ENCODE results near the gene ZBTB22.
"Not testable (repeated sequence)": the region's sequence is repeated elsewhere in the genome, so short reads cannot be mapped to it uniquely, and the experiment has no call there.

The ZBTB22 gene

GRCh38 chr6:33301877-33302276 lies 15.7 kb downstream of the ZBTB22 start:
- in situ Hi-C loops (cut with HindIII; ENCODE audit: low sequenced_read_pairs): no loop called here

GRCh38 chr6:33299237-33299944 lies 18.2 kb downstream of the ZBTB22 start:
- in situ Hi-C loops (cut with HindIII; ENCODE audit: low sequenced_read_pairs): no loop called here

DNA sequence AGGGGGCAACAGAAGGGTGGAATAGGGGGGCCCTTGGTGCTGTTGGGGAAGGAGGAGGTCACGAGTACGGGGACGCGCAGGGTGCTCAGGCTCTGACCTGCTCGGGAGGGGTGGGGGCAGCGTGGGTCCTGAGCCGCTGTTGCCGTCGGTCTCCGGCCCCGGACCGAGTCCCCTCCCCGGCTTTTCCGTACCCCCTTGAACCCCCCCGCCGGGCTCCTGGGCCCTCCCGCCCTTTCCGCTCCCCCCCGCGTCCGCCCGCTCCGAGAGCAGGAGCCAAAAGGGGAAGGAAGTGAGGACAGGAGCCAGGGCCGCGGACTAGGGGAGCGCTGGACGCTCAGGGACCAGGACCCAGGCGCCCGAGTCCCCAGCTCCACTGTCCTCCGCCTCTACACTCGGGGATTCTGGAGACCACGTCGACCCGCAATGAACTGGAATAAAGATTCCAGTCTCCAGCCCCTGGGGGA lies 18.7 kb downstream of the ZBTB22 start, which contains the start of gene RGL2:
TSS of gene RGL2 (minus strand) at position 170 of the 464 bp plus-strand sequence. CDS start 332 bp downstream, outside the sequence.
- in situ Hi-C loops (cut with HindIII; ENCODE audit: low sequenced_read_pairs): no loop called here

GRCh38 chr6:33297956-33298772 lies 19.4 kb downstream of the ZBTB22 start:
- in situ Hi-C loops (cut with HindIII; ENCODE audit: low sequenced_read_pairs): no loop called here

DNA sequence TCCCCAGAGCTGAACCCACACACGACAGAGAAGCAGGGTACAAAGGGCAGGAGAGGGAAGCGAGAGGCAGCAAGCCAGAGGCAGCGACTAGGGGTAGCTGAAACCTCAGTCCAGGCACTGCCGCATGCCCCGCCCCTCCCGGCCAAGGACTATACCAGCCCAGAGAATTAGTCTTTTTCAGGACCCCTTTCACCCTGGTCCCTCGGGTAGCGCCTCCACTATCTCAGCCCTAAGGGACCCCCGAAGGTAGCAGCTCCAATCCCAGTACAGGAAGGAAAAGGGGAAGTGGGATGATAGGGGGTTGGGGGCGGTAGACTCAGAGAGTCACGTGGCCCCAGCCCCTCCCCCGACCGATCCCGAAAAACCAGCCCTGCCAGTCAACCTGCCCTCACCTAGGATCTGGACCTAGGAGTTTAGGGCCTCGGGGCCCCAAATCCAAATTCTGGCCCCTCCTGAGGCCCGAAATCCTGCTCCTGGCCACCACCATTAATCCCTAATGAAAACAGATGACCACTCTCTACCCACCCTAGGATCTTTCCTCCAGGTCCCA lies 20.1 kb downstream of the ZBTB22 start:
- in situ Hi-C loops (cut with HindIII; ENCODE audit: low sequenced_read_pairs): no loop called here

- in situ Hi-C loops (cut with HindIII; ENCODE audit: low sequenced_read_pairs): no loop called here
Observed at GRCh38 chr6:33296797-33297405, 20.6 kb downstream of the ZBTB22 start.

DNA sequence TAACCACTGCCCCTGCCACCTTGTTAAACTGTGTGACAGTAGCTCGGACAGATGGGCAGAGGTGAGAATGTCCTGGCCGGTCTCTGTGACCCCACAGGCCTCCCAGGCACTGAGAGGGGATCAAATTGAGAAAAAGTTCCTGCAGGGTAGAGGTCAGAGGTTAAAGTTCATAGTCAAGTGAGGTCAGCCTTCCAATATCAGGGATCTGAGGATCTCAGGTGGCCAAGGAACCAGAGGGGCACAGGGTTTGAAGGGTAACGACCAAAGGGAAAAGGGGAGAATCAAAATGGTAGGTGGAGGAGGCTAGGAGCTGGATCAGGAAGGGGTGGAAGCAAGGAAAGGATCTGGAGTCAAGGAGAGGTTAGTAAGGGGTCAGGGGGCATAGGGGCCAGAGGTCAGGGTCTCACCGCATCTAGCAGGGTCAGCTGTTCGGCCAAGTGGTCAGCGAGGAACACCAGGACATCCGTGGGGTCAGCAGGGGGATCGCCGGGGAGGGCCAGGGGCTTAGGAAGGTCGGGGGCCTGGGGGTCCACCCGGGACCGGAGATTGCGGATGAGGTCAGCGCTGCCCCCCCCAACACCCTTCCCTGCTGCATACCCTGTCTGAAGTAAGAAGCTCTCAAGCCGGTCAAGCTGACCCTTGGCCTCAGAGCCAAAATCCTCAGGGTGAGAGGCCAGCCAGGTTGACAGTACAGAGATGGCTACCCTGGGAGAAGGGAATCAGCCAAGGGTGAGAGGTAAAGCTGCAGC lies 21.7 kb downstream of the ZBTB22 start:
- in situ Hi-C loops (cut with HindIII; ENCODE audit: low sequenced_read_pairs): no loop called here

DNA sequence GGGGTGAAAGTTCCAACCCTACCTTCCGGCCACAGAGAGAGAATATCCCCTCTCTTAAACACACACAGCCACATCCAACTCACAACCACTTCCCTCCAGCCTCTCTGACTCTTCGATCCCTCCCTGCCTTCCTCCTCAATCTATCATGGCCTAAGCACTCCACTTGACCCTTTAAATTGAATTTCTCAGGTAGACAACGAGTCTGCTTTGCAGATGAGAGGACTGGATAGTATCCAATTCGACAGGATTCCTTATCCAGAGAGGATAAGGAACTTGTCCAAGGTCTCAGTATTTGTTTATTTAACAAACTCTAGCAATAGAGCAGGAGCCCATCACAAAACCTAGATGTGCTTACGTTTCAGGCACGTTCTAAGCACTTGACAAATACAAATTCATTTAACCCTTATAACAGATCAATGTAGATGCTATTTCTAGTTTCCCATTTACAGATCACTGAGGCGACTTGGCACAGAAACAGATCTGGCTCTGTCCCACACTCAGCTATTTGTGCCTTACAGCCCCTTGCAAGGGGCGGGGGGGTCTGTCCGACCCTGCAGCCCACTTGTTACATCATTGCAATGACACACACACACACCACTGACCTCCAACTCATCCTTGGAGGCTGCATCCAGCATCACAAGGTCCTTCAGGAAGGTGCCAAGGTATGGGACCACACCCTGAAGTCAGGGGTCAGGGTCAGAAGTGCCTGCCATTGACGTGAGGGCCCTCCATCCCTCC lies 23.3 kb downstream of the ZBTB22 start:
- in situ Hi-C loops (cut with HindIII; ENCODE audit: low sequenced_read_pairs): no loop called here

DNA sequence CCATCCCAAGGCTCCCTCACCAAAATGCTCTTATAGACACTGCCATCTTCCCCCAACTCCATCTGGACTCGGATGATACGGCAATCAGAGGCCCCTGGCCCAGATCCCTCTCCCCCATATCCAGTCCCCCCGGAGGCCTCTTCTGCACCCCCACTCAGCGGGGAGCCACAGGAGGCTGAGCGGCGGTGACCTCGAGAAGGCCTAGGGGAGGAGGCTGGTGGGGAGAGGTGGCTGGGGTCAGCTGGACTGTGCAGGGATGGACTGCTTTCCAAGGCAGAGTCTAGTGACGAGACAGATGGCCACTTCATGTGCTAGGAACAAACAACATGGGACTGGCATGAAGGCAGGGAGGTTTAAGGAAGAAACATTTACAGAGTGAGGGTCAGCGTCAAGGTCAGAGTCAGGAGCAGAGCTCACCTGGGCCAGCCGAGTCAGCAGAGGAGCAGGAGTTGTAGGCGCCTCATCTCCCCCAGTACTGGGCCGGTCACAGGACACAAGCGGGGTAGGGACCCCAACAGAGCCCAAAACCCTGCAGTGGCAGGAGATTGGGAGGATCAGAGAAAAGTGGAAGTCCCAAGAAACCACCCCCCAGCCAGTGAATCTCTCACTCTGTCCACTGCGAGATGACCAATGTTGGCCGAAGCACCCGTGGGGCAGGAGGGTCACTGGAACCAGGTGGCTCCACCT lies 24.4 kb downstream of the ZBTB22 start:
- in situ Hi-C loops (cut with HindIII; ENCODE audit: low sequenced_read_pairs): no loop called here

GRCh38 chr6:33290459-33290858 lies 27.1 kb downstream of the ZBTB22 start:
- in situ Hi-C loops (cut with HindIII; ENCODE audit: low sequenced_read_pairs): no loop called here

DNA sequence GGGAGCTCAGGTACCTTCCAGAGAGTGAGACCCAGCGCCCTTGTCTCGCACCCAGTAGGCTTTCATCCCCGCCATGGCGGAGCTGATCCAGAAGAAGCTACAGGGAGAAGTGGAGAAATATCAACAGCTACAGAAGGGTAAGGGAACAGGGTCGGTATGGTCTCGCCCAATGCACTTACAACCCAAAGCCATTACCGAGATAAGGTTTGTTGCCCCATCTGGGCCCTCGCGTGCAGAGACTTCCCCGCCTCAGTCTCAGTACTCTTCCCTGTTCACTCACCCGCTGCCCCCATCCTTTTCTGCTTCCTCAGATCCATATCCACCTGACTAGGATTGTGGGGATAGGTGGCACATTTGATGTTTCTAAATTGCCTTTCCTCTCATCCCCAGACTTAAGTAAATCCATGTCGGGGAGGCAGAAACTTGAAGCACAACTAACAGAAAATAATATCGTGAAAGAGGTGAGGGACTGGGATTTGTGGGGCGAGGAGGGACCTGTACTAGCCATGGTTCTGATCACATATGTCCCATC lies 27.7 kb downstream of the ZBTB22 start:
- in situ Hi-C loops (cut with HindIII; ENCODE audit: low sequenced_read_pairs): no loop called here

DNA sequence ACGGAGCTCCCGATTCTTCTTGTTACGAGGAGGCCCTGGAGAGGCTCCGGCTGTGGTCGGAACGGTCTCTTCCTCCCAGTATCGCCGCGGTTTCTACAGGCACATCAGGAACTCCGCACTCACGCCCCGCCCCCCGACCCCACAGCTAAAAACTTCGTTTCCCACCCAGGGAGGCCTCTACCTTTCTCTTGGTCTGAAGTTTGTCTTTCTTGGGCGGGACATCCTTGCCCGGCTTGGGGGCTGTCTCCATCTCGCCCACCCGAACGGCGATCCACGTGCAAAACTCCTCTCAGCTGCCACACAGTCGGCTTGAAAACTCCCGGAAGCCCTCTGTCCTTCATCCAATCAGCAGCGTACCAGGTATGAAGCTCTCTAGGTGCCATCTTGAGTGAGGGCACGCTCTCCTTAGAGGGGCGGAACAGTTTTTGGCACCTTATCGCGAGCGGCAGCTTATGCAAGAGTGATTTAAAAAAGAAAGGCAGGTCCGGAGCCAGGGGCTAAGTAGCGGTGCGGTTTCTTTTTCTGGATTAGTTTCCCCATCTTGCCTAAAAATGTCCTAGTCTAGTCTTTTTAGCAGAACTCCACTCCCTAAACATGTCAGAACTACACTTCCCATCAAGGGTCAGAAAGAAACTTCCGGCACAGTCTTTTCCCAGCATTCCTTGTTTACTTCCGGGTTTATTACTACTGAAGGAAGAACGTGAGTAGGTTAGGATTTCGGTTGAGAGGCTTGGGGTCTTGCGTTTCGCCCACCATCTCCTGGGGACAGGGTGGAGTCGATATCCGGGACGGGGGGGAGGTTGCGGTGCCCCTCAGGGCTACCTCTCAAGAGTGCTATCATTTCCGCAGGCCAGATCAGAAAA lies 28.4 kb downstream of the ZBTB22 start, which contains the start of the genes PFDN6 and WDR46:
TSS of gene PFDN6 (plus strand) at position 681 of the 863 bp plus-strand sequence. CDS start 256 bp downstream, outside the sequence.
TSS of gene WDR46 (minus strand) at position 319 of the 863 bp plus-strand sequence. CDS start at position 250, 69 bp downstream.
- in situ Hi-C loops (cut with HindIII; ENCODE audit: low sequenced_read_pairs): no loop called here

GRCh38 chr6:33288141-33288920 lies 29.2 kb downstream of the ZBTB22 start:
- in situ Hi-C loops (cut with HindIII; ENCODE audit: low sequenced_read_pairs): no loop called here

GRCh38 chr6:33286946-33287914 lies 30.3 kb downstream of the ZBTB22 start:
- in situ Hi-C loops (cut with HindIII; ENCODE audit: low sequenced_read_pairs): no loop called here

DNA sequence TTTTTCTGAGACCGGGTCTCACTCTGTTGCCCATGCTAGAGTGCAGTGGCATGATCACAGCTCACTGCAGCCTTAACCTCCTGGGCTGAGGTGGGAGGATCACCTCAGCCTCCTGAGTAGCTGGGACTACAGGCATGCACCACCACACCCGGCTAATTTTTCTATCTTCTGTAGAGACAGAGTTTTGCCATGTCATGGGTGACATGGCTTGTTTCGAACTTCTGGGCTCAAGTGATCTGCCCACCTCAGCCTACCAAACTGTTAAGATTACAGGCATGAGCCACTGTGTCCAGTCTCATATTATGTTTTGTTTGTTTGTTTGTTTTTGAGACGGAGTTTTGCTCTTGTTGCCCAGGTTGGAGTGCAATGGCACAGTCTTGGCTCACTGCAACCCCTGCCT lies 32.3 kb downstream of the ZBTB22 start:
- in situ Hi-C loops (cut with HindIII; ENCODE audit: low sequenced_read_pairs): not testable (repeated sequence)

- in situ Hi-C loops (cut with HindIII; ENCODE audit: low sequenced_read_pairs): no loop called here
Observed at GRCh38 chr6:33280539-33280938, 37.0 kb downstream of the ZBTB22 start.
